ENCODE results near the gene GMDS. TPM values are rescaled to one million over a fixed set of nuclear protein-coding genes. Genes with fewer than 3 reads are reported as not detected.

GMDS gene
- total RNA-seq, 1 experiment from 2014 or later: 5.4 TPM

- peak; percentile 69 for DNase-seq (ENCODE audit: low spot score)
These were observed 257.8 kb downstream of the GMDS start for GRCh38 chr6:1987640-1988039.

GRCh38 chr6:1986454-1987243, 258.8 kb downstream of the GMDS start:
- DNase-seq (ENCODE audit: low spot score): no peak

- DNase-seq (ENCODE audit: low spot score): no peak
These were observed 260.9 kb downstream of the GMDS start for GRCh38 chr6:1984346-1984994.

- DNase-seq (ENCODE audit: low spot score): no peak
These were observed 261.6 kb downstream of the GMDS start for GRCh38 chr6:1983850-1984249.

- DNase-seq (ENCODE audit: low spot score): no peak
These were observed 272.4 kb downstream of the GMDS start for GRCh38 chr6:1972962-1973361.

- no peak for DNase-seq (ENCODE audit: low spot score)
These were observed 273.8 kb downstream of the GMDS start for GRCh38 chr6:1971612-1972011.

- DNase-seq (ENCODE audit: low spot score): no peak
These were observed 275.2 kb downstream of the GMDS start for GRCh38 chr6:1970151-1970561.

GRCh38 chr6:1966713-1967112, 278.7 kb downstream of the GMDS start:
- no peak for DNase-seq (ENCODE audit: low spot score)

GRCh38 chr6:1965596-1966224, 279.7 kb downstream of the GMDS start:
- DNase-seq (ENCODE audit: low spot score): no peak

GRCh38 chr6:1963596-1963995, 281.8 kb downstream of the GMDS start:
- no peak for DNase-seq (ENCODE audit: low spot score)

GRCh38 chr6:1962201-1962600, 283.2 kb downstream of the GMDS start:
- no peak for DNase-seq (ENCODE audit: low spot score)

- no peak for DNase-seq (ENCODE audit: low spot score)
These were observed 284.8 kb downstream of the GMDS start for GRCh38 chr6:1960486-1961142.

GRCh38 chr6:1958257-1958656, 287.1 kb downstream of the GMDS start:
- peak; percentile 5 for DNase-seq (ENCODE audit: low spot score)

GRCh38 chr6:1957746-1958145, 287.7 kb downstream of the GMDS start:
- DNase-seq (ENCODE audit: low spot score): no peak

- DNase-seq (ENCODE audit: low spot score): peak; percentile 94
These were observed 292.6 kb downstream of the GMDS start for GRCh38 chr6:1952740-1953360.

GRCh38 chr6:1950631-1951030, 294.8 kb downstream of the GMDS start:
- DNase-seq (ENCODE audit: low spot score): no peak

- DNase-seq (ENCODE audit: low spot score): no peak
These were observed 295.9 kb downstream of the GMDS start for GRCh38 chr6:1949538-1949937.

GRCh38 chr6:1947922-1948321, 297.5 kb downstream of the GMDS start:
- DNase-seq (ENCODE audit: low spot score): no peak

- DNase-seq (ENCODE audit: low spot score): no peak
These were observed 298.8 kb downstream of the GMDS start for GRCh38 chr6:1946583-1946982.

- no peak for DNase-seq (ENCODE audit: low spot score)
These were observed 300.1 kb downstream of the GMDS start for GRCh38 chr6:1945235-1945832.

- DNase-seq (ENCODE audit: low spot score): no peak
These were observed 302.6 kb downstream of the GMDS start for GRCh38 chr6:1942834-1943233.

- DNase-seq (ENCODE audit: low spot score): no peak
These were observed 303.9 kb downstream of the GMDS start for GRCh38 chr6:1941534-1941933.
